Measurements from ENCODE around the gene RSU1. TPM values are rescaled to one million over a fixed set of nuclear protein-coding genes. Genes with fewer than 3 reads are reported as not detected.
A peak's percentile ranks its signal among the peaks of the same experiment; 100 is the strongest.

Gene RSU1
- total and polyA plus RNA-seq, 2 donors (not counting 1 experiment from before 2014, with no cell fraction given): 46.9 to 252 TPM

- H3K4me2 ChIP-seq (ENCODE audit: extremely low read depth, insufficient read depth, low read length): no peak overlapping the region
- no peak overlapping the region for H3K9ac ChIP-seq (ENCODE audit: insufficient read depth, low read length)
- H3K9me3 ChIP-seq (ENCODE audit: control insufficient read depth, insufficient read depth, low read depth, low read length): no peaks in the 10 kb centered on the region
- DNase-seq (ENCODE audit: low read depth in 2 of 2): no peak
- H3K27ac ChIP-seq (ENCODE audit: insufficient read depth, low read length): no peak overlapping the region
- H2AFZ ChIP-seq (ENCODE audit: low read length): no peak overlapping the region
- H3K4me3 ChIP-seq (replicated peaks in 1 of 4; ENCODE audit: control extremely low read depth in 1 of 4, insufficient read depth in 1 of 4, low read depth in 3 of 4, low read length in 4 of 4): no peak overlapping the region
- H3K79me2 ChIP-seq (ENCODE audit: control insufficient read depth, insufficient read depth, low read length): peaks cover 58% of the 10 kb centered on the region
- TF ChIP-seq CTCF (conservative IDR thresholded peaks at IDR 0.05 in 1 of 2, IDR thresholded peaks at IDR 0.05 in 1 of 2; ENCODE audit: low read depth in 1 of 2, low read length in 2 of 2) (no peak), EZH2 (IDR thresholded peaks at IDR 0.05; ENCODE audit: low read length, missing control alignments) (no peak)
- H3K4me1 ChIP-seq (ENCODE audit: control insufficient read depth, extremely low read depth, insufficient read depth, low read length): peaks cover 5% of the 10 kb centered on the region
- no peaks in the 10 kb centered on the region for H3K27me3 ChIP-seq (ENCODE audit: control insufficient read depth, insufficient read depth, low read length)
- H4K20me1 ChIP-seq (ENCODE audit: control insufficient read depth, extremely low read depth, insufficient read depth, low read length): no peaks in the 10 kb centered on the region
- H3K36me3 ChIP-seq (ENCODE audit: control insufficient read depth, insufficient read depth, low read length): peaks cover 3% of the 10 kb centered on the region
Observed at GRCh38 chr10:16811765-16812164, 5.5 kb downstream of the RSU1 start.

- no peak overlapping the region for H3K27ac ChIP-seq (ENCODE audit: insufficient read depth, low read length)
- peaks cover 54% of the 10 kb centered on the region for H3K79me2 ChIP-seq (ENCODE audit: control insufficient read depth, insufficient read depth, low read length)
- H3K4me2 ChIP-seq (ENCODE audit: extremely low read depth, insufficient read depth, low read length): no peak overlapping the region
- no peak overlapping the region for H3K4me3 ChIP-seq (replicated peaks in 1 of 4; ENCODE audit: control extremely low read depth in 1 of 4, insufficient read depth in 1 of 4, low read depth in 3 of 4, low read length in 4 of 4)
- no peaks in the 10 kb centered on the region for H3K27me3 ChIP-seq (ENCODE audit: control insufficient read depth, insufficient read depth, low read length)
- no peak for DNase-seq (ENCODE audit: low read depth in 2 of 2)
- H3K4me1 ChIP-seq (ENCODE audit: control insufficient read depth, extremely low read depth, insufficient read depth, low read length): peaks cover 5% of the 10 kb centered on the region
- TF ChIP-seq EZH2 (IDR thresholded peaks at IDR 0.05; ENCODE audit: low read length, missing control alignments) (no peak), CTCF (conservative IDR thresholded peaks at IDR 0.05 in 1 of 2, IDR thresholded peaks at IDR 0.05 in 1 of 2; ENCODE audit: low read depth in 1 of 2, low read length in 2 of 2) (no peak)
- H3K9me3 ChIP-seq (ENCODE audit: control insufficient read depth, insufficient read depth, low read depth, low read length): no peaks in the 10 kb centered on the region
- H2AFZ ChIP-seq (ENCODE audit: low read length): no peak overlapping the region
- H3K9ac ChIP-seq (ENCODE audit: insufficient read depth, low read length): no peak overlapping the region
- no peaks in the 10 kb centered on the region for H4K20me1 ChIP-seq (ENCODE audit: control insufficient read depth, extremely low read depth, insufficient read depth, low read length)
- peaks cover 3% of the 10 kb centered on the region for H3K36me3 ChIP-seq (ENCODE audit: control insufficient read depth, insufficient read depth, low read length)
Observed at GRCh38 chr10:16811292-16811691, 5.9 kb downstream of the RSU1 start.

- Histone ChIP-seq H3K79me2 (ENCODE audit: control insufficient read depth, insufficient read depth, low read length) (peaks cover 44% of the 10 kb centered on the region), H3K9ac (ENCODE audit: insufficient read depth, low read length) (no peak overlapping the region), H2AFZ (ENCODE audit: low read length) (no peak overlapping the region), H3K27me3 (ENCODE audit: control insufficient read depth, insufficient read depth, low read length) (no peaks in the 10 kb centered on the region), H3K4me1 (ENCODE audit: control insufficient read depth, extremely low read depth, insufficient read depth, low read length) (no peaks in the 10 kb centered on the region), H3K9me3 (ENCODE audit: control insufficient read depth, insufficient read depth, low read depth, low read length) (no peaks in the 10 kb centered on the region), H3K4me2 (ENCODE audit: extremely low read depth, insufficient read depth, low read length) (no peak overlapping the region), H3K4me3 (replicated peaks in 1 of 4; ENCODE audit: control extremely low read depth in 1 of 4, insufficient read depth in 1 of 4, low read depth in 3 of 4, low read length in 4 of 4) (no peak overlapping the region), H3K36me3 (ENCODE audit: control insufficient read depth, insufficient read depth, low read length) (no peaks in the 10 kb centered on the region), H3K27ac (ENCODE audit: insufficient read depth, low read length) (no peak overlapping the region), H4K20me1 (ENCODE audit: control insufficient read depth, extremely low read depth, insufficient read depth, low read length) (no peaks in the 10 kb centered on the region)
- no peak for TF ChIP-seq EZH2 (IDR thresholded peaks at IDR 0.05; ENCODE audit: low read length, missing control alignments)
- TF ChIP-seq CTCF (conservative IDR thresholded peaks at IDR 0.05 in 1 of 2, IDR thresholded peaks at IDR 0.05 in 1 of 2; ENCODE audit: low read depth in 1 of 2, low read length in 2 of 2): peak; percentile 56 to 62
- peak; percentile 18 to 42 for DNase-seq (ENCODE audit: low read depth in 2 of 2)
Observed at GRCh38 chr10:16809074-16809718, 8.0 kb downstream of the RSU1 start.
